T-helper 2 cell (primary cell): ENCODE results near the gene TMEM117.
"Not testable (repeated sequence)": the region's sequence is repeated elsewhere in the genome, so short reads cannot be mapped to it uniquely, and the experiment has no call there.

ENCODE experiments used
- DNase-seq, 5 experiments: peaks; one replicate each; pipeline versions ENCODE4 v3.0.0 to v3.0.0-alpha.2; 2012 to 2022

The TMEM117 gene

DNA sequence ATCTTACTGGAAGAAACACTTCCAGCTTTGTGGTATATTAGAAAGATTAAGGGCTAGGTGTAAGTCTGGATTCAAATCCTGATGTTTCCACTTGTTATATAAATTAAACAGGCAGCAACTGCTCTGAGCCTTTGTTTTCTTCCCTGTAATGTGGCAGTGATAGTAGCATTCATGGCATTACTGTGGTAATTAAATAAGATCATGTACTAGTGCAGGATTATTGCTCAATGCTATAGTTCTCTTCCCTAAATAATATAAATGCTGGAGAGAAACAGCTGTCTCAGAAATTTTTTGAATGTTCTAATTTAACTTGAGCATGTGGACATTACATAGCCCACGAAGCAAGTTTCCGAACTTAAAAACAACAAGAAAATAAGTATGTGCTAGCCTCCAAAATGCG lies 5.4 kb downstream of the TMEM117 start:
- no peak for DNase-seq

DNA sequence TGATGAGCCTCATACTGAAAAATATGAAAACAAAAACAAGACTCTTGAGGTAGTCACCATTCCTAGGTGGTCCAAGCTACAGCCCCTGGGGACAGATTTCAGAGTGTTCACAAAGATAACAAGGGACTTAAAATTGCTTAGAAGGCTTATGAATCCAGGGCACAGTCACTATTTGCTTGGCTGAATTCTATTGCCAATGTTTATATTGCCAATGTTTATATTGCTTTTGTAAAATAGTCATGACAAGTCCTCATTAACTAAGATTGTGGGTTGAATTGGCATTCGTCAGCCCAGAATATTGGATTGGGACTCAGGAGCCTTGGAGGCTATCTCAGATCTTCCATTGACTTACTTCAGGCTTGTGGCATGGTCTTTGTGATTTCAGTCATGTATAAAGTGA lies 6.4 kb downstream of the TMEM117 start:
- DNase-seq, result no peak

GRCh38 chr12:43847425-43848225 lies 11.7 kb downstream of the TMEM117 start:
- DNase-seq, result peak in 1 of 5 experiments; percentile 42

DNA sequence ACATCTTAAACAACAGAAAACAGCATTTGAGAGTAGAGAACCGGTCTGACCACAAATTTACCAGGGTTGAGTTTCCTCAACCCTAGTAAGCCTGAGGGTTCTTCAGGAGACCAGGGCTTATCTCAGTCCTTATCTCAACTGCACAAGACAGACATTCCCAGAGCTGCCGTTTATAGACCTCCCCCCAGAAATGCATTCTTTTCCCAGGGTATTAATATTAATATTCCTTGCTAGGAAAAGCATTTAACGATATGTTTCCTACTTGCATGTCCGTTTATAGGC lies 12.3 kb downstream of the TMEM117 start:
- DNase-seq, result peak in 1 of 5 experiments; percentile 20

GRCh38 chr12:43848786-43849185 lies 12.9 kb downstream of the TMEM117 start:
- DNase-seq, result no peak

DNA sequence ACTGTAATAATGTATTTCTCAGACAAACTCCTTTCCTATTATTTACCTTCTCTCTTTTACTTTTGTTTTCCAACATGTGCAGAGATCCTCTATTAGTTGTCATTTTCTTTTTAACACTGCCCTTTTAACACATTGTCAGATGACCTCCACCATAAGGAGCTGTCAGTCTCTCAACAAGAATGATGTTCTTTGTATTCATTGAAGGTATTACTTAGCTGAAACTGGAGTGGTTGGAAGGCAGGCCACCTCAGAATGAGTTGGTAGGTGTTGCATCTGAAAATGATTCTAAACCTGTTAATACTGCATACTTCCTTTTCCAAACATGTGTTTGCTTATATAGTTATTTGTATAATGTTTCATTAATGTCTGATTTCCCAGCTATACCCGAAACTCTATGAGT lies 16.9 kb downstream of the TMEM117 start:
- no peak for DNase-seq

GRCh38 chr12:43856972-43857371 lies 21.1 kb downstream of the TMEM117 start:
- no peak for DNase-seq

- no peak for DNase-seq
Measured at GRCh38 chr12:43858096-43858495, 22.2 kb downstream of the TMEM117 start.

DNA sequence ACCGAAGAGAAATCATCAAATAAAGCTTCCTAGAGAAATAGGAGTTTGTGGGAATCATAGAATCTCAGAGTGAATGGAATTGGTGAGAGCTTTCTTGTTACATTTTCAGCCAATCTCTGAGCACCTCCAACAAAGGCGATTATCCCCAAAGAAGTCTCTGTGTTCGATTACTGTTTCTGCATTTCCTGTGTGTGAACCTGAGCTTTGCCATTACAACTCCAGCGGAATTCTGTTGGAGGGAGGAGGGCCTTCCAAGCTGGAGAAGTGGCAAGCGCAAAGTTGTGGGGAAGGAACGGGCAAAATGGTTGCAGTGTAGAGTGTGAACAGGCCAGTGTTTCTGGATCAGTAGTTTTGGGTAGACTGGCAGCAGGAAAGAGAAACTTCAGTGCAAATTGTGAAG lies 23.1 kb downstream of the TMEM117 start:
- DNase-seq, result no peak

GRCh38 chr12:43861015-43861839 lies 25.3 kb downstream of the TMEM117 start:
- no peak for DNase-seq

DNA sequence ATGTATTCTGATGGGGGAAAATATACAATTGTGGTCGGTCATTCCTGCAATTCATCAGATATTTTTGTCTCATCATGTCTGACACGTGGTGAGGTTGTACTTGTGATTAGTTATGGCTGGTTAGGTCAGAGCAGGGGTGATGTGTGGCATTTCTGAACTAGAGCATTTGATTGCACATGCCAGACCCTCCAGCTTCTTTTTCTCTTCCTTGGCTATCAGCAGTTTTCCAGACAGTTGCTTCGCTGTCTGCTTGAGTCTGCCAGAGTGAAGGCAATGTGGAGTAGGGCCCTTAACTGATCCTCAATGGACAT lies 25.9 kb downstream of the TMEM117 start:
- no peak for DNase-seq

DNA sequence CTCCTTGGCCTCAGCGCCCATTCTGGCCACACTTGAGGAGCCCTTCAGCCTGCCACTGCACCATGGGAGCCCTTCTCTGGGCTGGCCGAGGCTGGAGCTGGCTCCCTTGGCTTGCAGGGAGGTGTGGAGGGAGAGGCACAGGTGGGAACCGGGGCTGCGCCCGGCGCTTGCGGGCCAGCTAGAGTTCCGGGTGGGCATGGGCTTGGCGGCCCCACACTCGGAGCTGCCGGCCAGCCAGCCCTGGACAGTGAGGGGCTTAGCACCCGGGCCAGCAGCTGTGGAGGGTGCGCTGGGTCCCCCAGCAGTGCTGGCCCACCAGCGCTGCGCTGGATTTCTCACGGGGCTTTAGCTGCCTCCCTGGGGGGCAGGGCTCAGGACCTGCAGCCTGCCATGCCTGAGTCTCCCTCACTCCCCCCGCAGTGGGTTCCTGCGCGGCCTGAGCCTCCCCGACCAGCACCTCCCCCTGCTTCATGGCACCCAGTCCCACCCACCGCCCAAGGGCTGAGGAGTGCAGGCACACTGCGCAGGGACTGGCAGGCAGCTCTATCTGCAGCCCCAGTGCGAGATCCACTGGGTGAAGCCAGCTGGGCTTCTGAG lies 28.0 kb downstream of the TMEM117 start:
- no peak for DNase-seq

DNA sequence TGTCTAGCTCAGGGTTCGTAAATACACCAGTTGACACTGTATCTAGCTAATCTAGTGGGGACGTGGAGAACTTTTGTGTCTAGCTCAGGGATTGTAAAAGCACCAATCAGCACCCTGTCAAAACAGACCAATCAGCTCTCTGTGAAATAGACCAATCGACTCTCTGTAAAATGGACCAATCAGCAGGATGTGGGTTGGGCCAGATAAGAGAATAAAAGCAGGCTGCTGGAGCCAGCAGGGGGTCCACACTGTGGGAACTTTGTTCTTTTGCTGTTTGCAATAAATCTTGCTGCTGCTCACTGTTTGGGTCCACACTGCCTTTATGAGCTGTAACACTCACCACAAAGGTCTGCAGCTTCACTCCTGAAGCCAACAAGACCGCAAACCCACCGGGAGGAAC lies 28.7 kb downstream of the TMEM117 start:
- DNase-seq, result not testable (repeated sequence)

GRCh38 chr12:43869184-43869583 lies 33.3 kb downstream of the TMEM117 start:
- DNase-seq, result no peak

DNA sequence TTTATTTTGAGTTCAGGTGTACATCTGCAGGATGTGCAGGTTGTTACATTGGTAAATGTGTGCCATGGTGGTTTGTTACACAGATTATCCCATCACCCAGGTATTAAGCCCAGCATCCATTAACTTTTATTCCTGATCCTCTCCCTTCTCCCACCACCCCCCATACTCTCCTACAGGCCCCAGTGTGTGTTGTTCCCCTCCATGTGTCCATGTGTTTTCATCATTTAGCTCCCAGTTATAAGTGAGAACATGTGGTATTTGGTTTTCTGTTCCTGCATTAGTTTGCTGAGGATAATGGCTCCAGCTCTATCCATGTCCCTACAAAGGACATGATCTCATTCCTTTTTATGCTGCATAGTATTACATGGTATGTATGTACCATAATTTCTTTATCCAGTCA lies 33.9 kb downstream of the TMEM117 start:
- DNase-seq, result not testable (repeated sequence)

DNA sequence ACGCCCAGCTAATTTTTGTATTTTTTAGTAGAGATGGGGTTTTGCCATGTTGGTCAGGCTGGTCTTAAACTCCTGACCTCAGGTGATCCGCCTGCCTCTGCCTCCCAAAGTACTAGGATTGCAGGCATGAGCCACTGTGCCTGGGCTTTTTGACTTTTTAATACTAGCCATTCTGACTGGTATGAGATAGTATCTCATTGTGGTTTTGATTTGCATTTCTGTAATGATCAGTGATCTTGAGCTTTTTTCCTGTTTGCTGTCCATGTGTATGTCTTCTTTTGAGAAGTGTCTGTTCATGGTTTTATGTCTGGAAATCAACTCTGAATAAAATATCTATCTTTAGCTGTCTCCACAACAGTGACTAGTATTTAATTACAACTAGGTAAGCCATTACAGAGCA lies 35.4 kb downstream of the TMEM117 start:
- DNase-seq, result not testable (repeated sequence)

GRCh38 chr12:43872396-43872795 lies 36.5 kb downstream of the TMEM117 start:
- no peak for DNase-seq

GRCh38 chr12:43878050-43878449 lies 42.2 kb downstream of the TMEM117 start:
- no peak for DNase-seq

DNA sequence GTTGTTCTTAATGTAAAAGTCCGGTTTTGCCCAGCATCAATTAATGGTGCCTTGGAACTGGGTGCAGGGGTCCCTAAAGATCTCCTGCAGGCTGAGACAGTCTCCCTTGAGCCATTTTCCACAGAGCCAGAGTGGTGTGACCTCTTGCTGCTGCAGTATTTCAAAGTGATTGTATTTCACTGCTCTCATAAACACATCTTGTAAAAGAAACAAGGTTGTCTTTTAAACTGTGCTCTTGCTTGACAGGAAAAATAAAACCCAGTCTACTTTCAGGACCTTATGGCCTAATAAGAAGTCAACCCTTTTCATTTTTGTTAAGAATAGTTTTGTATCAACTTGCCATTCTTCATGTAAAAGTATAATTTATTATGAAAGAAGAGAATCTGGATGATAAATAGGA lies 44.7 kb downstream of the TMEM117 start:
- no peak for DNase-seq

DNA sequence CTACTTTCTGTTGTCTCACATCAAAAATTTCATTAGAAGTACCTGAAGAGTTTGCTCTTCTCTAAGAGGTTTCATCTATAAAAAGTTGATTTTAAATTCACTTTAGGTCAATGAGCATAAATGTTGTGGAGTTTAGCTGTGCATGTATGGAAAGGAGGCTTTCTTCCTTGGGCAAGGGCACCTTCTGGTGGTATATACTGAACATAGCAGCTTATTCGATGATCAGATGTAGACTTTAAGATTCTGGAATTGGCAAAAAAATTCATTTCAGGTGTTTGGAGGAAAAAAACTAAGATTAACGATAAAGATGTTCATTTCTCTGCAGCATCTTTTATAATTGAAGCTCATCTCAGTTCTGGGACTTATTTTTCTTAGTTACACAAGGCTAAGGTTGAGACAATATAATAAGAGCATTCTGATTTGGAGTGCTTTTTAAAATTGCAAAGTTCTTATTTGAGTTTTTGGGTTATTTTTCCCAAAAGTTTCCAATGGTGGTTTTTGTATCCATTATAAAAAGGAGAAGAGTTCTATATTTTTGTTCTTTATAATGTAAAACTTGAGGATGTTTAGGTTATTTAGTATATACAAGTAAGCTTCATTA lies 46.8 kb downstream of the TMEM117 start:
- DNase-seq, result peak in 2 of 5 experiments; percentile 27 to 63

DNA sequence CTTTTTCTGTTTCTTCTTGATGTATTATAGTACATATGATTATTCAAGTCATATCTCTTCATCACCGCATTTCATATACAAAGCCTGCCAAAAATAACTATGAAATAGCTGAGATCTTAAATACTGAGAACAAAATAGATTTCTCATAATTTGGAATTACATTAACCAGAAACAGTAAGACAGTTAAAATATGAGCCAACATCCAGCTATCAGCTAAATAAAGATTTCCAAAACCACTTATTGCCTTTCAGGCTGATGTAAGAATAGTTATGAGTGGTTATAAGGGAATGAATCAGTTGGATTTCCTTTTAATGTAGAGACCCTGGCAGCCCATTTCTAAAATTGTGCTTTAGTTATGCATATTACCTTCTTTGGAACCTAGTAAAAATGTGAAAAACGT lies 47.4 kb downstream of the TMEM117 start:
- DNase-seq, result no peak

DNA sequence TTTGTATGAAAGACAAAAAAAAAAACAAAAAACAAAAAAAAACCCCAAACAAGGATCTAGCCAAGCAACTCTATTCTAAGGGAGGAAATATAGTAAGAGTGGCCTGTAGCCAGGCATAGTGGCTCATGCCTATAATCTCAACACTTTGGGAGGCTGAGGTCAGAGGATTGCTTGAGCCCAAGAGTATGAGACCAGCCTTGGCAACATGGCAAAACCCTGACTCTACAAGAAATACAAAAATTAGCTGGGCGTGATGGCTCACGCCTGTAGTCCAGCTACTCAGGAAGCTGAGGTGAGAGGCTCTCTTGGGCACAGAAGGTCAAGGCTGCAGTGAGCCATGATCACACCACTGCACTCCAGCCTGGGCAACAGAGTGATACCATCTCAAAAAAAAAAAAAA lies 47.9 kb downstream of the TMEM117 start:
- no peak for DNase-seq

DNA sequence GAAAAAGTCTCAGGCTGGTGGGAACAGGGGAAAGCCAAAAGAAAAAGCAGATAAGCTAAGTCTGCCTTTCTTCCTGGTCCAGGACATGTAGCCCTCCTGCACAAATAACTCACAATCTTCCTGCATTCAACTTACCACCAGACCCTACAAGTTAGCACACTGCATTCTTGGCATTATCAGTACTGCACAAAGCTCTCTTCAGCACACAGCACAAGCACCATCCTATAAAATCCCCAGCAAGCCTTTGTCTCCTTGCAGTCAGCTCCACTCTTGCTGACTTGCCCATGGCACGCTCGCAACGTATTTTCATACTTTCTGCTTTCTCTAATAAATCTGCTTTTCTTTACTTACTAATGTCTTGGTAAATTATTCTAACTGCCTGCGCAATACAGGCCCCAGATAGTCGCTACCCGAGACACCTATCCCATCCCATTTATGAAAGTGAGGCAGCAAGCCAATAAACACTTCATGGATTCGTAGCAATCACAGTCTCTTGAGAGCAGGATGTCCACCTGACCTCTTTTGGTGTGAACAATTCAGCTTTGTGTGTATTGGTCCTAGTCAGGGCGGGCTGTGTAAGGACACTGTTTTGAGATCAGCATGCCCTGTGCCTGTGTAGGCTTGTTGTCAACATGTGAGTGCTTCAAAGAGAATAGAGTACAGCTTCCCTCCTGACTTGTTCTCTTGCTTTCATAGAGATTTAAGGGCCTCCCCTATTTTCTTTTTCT lies 49.0 kb downstream of the TMEM117 start:
- DNase-seq, result no peak
